ENCODE data around the gene ZFP69B.
A peak's percentile ranks its signal among the peaks of the same experiment; 100 is the strongest.
"Not testable (repeated sequence)": the region's sequence is repeated elsewhere in the genome, so short reads cannot be mapped to it uniquely, and the experiment has no call there.

ZFP69B gene

GRCh38 chr1:40435876-40436275 lies 14.4 kb upstream of the ZFP69B start:
- DNase-seq (ENCODE audit: low read depth), result no peak

- DNase-seq (ENCODE audit: low read depth), result no peak
These were observed 11.8 kb upstream of the ZFP69B start for GRCh38 chr1:40438391-40439015.

GRCh38 chr1:40439247-40439646 lies 11.0 kb upstream of the ZFP69B start:
- no peak for DNase-seq (ENCODE audit: low read depth)

GRCh38 chr1:40450495-40451237 lies 390 bp downstream of the ZFP69B start:
- DNase-seq (ENCODE audit: low read depth), result peak; percentile 58

- no peak for DNase-seq (ENCODE audit: low read depth)
These were observed 936 bp downstream of the ZFP69B start for GRCh38 chr1:40451238-40451585.

GRCh38 chr1:40454873-40455272 lies 4.6 kb downstream of the ZFP69B start:
- DNase-seq (ENCODE audit: low read depth), result no peak

- DNase-seq (ENCODE audit: low read depth), result no peak
These were observed 12.8 kb downstream of the ZFP69B start for GRCh38 chr1:40462956-40463590.

GRCh38 chr1:40469327-40469726 lies 19.1 kb downstream of the ZFP69B start:
- no peak for DNase-seq (ENCODE audit: low read depth)

GRCh38 chr1:40475268-40475667 lies 25.0 kb downstream of the ZFP69B start:
- DNase-seq (ENCODE audit: low read depth), result no peak

- DNase-seq (ENCODE audit: low read depth), result peak; percentile 36
These were observed 26.8 kb downstream of the ZFP69B start, which contains the start of gene ZFP69 for GRCh38 chr1:40476924-40477677. Gene ZFP69 (plus strand): TSS chr1:40477290. CDS start chr1:40479362, 2,072 bp downstream.

GRCh38 chr1:40477678-40478053 lies 27.4 kb downstream of the ZFP69B start:
- no peak for DNase-seq (ENCODE audit: low read depth)

GRCh38 chr1:40478276-40478675 lies 28.0 kb downstream of the ZFP69B start:
- DNase-seq (ENCODE audit: low read depth), result no peak

- no peak for DNase-seq (ENCODE audit: low read depth)
These were observed 28.9 kb downstream of the ZFP69B start for GRCh38 chr1:40479156-40479555.

GRCh38 chr1:40495315-40495903 lies 45.1 kb downstream of the ZFP69B start:
- DNase-seq (ENCODE audit: low read depth), result no peak

- not testable (repeated sequence) for DNase-seq (ENCODE audit: low read depth)
These were observed 52.4 kb downstream of the ZFP69B start for GRCh38 chr1:40502651-40503050.

GRCh38 chr1:40507973-40508372 lies 57.7 kb downstream of the ZFP69B start:
- no peak for DNase-seq (ENCODE audit: low read depth)

- DNase-seq (ENCODE audit: low read depth), result peak; percentile 72
These were observed 58.4 kb downstream of the ZFP69B start, which contains the start of gene EXO5 for GRCh38 chr1:40508375-40509341. Gene EXO5 (plus strand): TSS chr1:40508767. CDS start chr1:40514545, 5,778 bp downstream.

All from stimulated activated CD8-positive, alpha-beta memory T cell treated with anti-CD3 and anti-CD28 coated beads, Interleukin-7, amount 100 ng/mL, for 24 hours (primary cell).